NCI-H187 treated with DMSO at 0.1 percent for 48 hours (cell line): ENCODE measurements around the gene ATF6.
"Not testable (repeated sequence)": the region's sequence is repeated elsewhere in the genome, so short reads cannot be mapped to it uniquely, and the experiment has no call there.

ENCODE experiments used
- DNase-seq: peaks from one replicate; lab custom pipeline; 2025; lab: John Stamatoyannopoulos, UW

Gene ATF6

DNA sequence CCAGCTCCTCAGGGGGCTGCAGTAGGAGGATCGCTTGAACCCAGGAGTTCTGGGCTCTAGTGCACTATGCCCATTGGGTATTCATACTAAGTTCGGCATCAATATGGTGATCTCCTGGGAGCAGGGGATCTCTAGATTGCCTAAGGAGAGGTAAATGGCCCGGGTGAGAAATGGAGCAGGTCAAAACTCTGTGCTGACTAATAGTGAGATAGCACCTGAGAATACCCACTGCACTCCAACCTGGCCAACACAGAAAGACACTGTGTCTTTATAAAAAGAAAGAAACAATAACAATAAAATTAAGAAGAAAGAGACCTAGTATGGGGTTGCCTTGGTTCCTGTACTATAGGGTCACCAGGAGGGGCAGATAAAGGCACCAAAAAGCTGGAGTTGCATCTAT lies 30.3 kb upstream of the ATF6 start:
- no peak for DNase-seq

DNA sequence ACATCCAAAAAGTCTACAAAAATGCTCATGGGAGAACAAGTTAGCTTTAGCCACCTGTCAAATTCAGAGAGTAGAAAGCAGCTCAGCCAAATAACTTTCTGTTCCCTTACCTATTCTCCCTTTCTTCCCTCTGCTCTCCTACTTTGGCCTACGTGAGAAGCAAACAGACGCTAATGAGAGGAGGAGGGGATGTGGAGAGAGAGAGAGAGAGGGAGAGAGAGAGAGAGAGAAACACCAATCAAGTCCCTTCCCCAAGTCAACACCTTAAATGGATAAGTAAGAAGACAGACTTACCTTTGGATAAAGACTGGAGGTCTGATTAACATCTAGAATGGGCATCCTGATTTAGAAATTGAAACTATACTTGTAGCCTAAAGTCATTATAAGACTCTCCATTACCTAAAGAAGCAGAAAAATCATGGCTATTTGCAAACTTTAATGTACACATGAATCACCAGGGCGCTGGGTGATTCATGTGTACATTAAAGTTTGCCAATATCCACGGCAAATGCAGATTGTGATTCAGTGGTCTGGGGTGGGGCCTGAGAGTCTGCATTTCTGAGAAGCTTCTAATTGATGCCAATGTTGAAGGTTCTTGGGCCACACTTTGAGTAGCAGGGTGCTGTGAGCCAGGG lies 29.7 kb upstream of the ATF6 start:
- DNase-seq = no peak

DNA sequence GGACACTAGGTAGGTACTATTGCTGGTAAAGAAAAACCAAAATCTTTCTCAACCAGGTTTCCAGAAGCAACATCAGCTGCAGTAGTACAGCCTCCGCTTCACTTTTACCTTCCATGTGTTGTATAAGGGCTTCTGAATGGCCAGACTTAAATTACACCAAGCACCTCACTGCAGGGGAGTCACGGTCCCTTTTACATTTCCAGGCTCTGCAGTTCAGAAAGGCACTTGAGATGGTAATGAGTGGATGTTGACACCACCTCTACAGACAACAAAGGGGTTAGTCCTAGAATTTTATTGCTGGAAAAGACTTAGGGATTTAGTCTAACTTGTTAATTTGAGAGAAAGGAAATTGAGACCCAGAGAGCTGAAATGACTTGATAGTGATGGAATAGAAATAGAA lies 28.5 kb upstream of the ATF6 start:
- DNase-seq = peak; percentile 38

DNA sequence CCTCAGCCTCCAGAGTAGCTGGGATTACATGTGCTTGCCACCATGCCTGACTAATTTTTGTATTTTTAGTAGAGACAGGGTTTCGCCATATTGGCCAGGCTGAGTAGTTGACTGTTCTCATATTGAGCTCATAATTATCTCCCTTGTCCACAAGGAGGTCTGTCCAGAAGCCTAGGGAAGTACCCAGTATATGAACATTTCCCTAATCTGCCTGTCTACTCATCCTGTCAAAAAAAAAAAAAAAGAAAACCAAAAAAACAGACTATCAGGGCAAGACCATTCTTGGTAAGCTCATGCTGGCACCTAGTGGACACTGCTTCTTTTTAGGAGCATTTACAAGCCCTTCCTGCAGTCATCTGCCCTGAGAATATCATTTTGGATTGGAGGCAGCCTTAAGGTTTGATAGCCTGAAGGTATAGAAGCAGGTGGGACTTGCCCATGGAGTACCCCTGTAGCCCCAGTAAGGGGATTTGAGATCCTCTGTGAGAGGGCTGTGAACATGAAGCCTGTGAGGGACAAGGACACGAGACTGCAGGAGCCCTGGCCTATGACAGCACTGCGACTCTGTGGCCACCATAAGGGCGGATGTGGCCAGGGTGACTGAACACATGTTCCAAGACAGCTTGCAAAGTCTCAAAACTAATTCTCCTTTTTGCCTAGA lies 27.4 kb upstream of the ATF6 start:
- no peak for DNase-seq

DNA sequence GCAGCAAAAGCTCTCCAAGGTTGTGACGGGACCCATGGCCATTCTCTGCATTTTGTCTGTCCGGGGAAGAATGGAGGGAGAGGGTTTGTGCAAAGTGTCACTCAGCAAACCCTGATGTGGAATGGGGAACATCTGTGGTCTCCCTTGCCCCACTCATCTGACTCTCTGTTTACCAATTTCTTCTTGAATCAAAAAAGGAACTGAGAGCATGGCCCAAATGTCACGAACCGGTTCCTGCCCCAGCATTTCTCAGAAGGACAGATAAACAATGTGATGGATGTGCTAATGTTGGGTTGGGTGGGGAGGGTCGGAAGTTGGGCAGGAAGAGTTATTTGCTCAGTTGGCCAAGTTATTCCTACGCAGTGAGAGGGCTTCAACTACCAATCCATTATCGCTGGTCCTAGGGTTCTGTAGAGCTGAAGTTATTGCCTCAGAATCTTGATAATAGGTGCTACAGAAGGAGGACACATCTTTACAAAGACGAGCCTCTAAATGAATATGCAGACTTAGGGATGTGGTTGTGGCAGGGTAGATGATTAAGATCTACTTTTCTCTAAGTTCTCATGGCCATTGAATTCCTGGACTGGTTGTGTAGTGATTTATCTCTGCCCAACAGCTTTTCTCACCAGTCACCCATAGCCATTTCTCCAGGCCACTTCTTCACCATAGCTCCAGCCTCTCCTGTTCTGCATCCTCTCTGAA lies 26.1 kb upstream of the ATF6 start:
- no peak for DNase-seq

DNA sequence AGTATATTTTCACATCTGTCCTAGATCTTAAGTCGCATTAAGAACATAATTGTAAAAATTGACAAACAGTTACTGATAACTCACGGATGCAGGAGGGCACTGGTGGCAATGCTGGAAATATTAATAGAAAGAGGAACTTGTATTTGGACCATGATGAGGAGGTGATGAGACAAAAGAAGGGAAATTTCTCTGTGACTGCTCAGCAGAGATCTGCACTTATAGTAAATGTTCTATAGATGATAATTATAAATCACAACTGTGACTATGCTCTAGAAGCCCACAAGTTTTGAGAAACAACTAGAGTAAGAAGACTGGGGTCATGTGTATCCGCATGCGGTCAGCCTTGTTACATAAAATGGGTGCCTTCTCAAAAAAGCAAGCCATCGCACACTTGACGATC lies 25.2 kb upstream of the ATF6 start:
- no peak for DNase-seq

DNA sequence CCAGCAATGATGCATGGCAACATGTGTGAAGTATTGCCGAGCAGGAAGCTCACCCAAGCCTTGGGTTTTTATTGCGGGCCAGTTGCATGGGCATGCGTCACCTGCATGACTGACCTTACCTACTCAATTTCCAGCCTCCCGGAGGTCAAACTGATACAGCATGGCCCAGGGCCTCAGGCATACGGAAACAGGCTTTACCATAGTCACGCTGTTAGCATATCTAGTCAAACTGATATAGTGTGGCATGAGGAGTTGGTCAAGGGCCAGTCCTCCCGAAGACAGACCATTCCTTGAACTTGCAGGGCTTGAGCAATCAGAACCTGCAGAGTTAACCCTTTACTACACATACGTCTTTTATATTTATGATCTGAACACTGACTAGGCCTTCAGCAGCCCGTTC lies 22.9 kb upstream of the ATF6 start:
- DNase-seq = no peak

DNA sequence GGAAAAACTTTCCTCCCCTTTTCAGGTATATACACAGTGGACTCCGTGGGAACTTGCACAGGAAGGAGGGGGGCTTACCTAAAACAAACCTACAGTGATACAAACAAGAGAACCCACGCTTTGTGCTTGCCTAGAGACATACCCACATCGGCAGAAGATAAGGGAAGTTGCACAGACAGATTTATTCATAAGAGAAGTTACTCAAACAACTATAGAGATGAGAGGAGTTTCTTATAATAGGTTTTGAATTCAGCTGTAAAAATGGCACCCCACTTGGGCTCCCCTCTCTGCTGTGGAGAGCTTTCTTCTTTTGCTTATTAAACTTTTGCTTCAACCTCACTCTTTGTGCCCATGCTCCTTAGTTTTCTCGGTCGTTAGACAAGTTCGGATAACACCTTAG lies 18.3 kb upstream of the ATF6 start:
- no peak for DNase-seq

DNA sequence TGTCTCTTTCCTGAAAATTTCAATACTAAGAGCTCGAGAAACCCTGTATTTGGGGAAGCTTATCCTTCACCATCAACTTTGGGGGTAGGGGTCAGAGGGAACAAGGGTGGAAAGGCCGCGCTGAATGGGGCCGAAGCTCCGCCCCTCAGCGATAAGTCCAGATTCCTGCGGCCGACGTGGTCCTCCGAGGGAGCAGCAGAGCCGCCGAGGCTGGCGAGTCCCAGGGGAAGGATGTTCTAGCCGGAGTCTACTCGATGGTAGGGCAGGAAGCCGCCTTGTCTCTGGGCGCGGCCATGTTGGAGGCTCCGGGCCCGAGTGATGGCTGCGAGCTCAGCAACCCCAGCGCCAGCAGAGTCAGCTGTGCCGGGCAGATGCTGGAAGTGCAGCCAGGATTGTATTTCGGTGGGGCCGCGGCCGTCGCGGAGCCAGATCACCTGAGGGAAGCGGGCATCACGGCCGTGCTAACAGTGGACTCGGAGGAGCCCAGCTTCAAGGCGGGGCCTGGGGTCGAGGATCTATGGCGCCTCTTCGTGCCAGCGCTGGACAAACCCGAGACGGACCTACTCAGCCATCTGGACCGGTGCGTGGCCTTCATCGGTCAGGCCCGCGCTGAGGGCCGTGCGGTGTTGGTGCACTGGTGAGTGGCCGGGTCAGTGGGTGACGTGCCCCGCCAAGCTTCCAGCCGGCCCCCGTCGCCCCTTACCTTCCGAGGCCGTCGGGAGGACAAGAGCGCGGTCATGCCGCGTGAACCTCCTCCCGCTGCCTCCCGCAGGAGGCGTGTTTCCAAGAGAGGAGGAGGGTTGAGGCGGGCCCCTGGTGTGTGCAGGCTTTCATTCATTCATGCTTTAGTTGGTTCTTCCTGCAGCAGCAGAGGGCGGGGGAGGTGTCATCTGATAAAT lies 16.4 kb upstream of the ATF6 start, which contains the start of gene DUSP12:
DUSP12 (plus strand) TSS at position 278 of the 899 bp plus-strand sequence; CDS start at position 294, 16 bp downstream.
- peak; percentile 97 for DNase-seq

DNA sequence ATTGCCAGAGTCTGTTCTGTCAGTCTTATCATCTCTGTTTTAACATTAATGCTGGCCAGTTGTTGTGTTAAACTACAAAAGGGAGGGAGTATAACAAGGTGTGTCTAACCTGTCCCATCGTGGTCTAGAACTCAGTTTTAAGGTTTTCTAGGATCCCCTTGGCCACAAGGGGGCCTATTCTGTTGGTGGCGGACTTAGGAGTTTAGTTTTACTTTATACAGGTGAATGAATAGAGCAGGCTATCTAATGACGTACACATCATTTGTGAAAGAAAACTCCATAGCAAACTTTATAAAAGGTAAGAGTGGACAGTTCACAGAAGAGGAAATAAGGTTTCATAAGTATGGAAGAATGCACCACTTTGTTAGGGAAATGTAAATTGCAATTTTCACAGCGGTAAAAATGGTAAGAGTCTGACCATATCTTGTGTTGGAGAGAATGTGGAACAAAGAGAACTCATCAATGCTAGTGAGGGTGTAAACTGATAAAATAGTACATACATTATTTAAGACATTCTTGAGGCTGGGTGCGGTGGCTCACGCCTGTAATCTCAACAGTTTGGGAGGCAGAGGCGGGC lies 2.5 kb upstream of the ATF6 start:
- DNase-seq = no peak

DNA sequence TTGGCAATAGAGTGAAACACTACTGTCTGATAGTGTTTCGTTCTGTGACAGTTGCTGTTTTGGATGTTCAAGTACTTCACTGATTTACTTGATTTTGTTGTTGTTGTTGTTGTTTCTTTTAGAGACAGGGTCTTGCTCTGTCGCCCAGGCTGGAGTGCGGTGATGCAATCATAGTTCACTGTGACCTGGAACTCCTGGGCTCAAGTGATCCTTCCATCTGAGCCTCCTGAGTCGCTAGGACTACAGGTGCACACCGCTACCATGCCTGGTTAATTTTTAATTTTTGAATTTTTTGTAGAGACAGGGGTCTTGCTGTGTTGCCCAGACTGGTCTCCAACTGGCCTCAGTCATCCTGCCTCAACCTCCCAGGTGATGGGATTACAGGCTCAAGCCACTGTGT lies 2.3 kb downstream of the ATF6 start:
- no peak for DNase-seq

DNA sequence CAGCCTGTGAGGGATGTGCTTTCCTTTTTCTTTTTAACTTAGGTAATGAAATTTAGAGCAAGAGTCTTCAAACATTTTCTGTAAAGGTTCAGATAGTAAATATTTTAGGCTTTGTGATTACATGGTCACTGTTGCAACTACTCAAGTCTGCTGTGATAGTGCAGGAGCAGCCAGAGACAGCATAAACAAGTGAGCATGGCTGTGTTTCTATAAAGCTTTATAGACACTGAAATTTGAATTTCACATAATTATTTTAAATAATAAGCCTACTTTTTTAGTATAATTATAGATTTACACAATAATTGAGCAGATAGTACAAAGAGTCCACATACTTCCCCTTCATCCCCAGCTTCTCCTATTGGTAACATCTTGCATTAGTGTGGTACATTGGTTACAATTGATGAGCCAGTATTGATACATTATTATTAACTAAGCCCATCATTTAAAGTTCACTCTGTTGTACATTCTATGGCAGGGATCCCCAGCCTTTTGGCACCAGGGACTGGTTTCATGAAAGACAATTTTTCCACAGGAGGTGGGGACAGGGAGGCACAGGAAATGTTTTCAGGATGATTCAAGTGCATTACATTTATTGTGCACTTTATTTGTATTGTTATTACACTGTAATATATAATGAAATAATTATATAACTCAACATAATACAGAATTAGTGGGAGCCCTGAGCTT lies 3.0 kb downstream of the ATF6 start:
- no peak for DNase-seq

DNA sequence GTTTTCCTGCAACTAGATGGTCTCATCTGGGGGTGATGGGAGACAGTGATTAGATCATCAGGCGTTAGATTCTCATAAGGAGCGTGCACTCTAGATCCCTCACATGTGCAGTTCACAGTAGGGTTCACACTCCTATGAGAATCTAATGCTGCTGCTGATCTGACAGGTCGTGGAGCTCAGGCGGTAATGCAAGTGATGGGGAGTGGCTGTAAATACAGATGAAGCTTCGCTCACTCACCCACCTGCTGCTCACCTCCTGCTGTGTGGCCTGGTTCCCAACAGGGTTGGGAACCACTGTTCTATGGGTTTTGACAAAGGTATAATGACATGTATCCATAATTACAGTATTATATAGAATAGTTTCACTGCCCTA lies 3.5 kb downstream of the ATF6 start:
- DNase-seq = not testable (repeated sequence)

DNA sequence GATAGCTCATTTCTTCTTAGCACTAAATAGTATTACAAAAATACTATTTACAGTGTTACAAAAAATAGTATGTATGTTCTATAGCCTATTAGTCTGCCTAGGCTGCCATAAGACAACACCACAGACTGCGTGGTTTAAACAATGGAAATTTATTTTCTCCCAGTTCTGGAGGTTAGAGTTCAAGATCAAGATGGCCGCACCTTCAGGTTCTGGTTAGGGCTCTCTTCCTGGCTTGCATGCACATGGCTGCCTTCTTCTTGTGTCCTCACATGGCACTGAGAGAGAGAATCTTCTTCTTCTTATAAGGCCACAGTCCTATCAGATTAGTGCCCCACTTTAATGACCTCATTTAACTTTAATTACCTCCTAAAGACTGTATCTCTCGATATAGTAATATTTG lies 4.1 kb downstream of the ATF6 start:
- DNase-seq = no peak

DNA sequence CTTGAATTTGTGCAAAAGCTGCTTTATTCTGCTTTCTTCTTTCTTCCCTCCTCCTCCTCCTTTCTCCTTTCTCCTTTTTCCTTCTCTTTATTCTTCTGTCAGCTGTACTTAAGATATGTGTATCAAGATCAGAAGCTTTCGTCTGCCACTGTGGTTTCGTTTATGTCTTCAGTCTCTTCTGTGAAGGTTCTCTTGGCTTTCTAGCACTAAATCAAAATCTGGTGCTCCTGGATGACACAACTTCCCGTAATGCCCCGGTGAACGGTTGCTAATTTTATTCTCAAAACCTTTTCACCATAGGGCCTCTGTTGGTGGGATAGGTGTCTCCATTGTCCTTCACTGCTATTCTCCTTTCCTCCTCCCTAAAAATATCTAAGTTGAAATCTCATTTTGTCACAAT lies 5.0 kb downstream of the ATF6 start:
- DNase-seq = no peak

DNA sequence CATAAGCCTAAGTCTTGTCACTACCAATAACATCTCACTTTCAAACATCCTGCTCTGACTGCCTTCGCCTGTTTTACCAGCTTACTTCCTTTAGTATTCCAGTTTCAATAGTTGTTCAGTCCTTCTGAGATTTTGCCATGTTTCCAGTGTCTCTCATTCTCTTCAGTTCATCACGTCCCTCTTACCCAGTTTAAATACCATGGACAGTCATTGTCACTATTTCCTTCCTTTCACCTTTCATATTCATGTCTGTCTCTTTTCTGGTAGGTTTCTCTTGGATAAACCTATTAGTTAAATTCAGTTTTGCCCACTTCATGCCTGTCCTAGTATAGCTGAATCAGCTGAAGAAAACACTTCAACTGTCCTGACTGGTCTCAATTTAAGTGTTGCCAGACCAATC lies 5.9 kb downstream of the ATF6 start:
- no peak for DNase-seq

DNA sequence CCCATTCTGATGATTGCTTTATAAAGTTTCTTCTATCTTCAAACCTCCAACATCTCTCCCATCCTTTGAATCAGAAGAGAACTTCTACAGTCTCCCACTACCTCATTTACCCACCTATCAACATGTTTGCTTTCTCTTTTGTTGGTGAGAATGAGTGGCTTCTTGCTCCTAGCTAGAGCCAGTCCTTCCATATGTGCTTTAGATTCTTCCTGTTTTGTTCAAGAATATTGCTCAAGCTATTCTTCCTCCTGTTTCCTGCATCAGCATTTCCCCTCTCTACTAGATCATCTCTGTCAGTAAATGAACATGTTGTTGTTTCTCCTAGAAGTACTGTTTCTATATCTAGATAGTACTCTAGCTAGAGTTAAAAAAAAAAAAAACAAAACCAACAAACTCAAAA lies 6.3 kb downstream of the ATF6 start:
- no peak for DNase-seq

DNA sequence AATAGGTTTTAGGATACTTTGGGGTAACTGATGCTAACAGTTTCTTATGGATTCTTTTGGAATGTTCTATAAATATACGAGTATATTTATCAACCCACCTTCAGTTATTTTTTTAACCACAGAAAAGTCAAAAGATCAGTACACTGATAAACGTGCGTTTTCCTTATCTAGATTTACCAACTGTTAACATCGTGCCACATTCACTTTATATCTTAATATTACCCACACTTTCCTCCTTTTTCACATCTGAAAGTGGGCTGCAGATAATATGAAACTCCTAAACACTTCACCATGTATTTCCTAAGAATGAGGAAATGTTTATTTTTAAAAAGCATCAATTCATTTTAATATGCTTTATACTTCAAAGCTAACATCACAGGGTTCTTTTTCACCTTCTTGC lies 7.7 kb downstream of the ATF6 start:
- no peak for DNase-seq

DNA sequence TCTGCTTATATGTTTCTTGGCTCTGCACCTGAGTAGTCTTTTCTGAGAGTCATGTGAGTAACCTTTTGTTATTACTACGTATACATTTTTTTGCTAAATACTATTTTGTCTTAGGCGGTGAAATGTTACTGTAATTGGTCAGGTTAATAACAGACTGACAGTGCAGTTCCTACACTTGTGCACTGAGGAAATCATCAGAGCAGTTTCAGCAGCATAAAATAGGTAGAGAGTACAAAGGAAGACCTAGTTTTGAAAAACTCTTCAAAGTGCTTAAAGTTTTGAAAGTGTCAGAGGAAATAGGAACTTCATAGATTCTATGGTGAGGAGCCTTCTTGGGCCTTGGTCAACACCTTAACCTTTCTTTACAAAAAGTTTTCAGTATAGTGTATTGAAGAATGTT lies 11.1 kb downstream of the ATF6 start:
- DNase-seq = no peak

DNA sequence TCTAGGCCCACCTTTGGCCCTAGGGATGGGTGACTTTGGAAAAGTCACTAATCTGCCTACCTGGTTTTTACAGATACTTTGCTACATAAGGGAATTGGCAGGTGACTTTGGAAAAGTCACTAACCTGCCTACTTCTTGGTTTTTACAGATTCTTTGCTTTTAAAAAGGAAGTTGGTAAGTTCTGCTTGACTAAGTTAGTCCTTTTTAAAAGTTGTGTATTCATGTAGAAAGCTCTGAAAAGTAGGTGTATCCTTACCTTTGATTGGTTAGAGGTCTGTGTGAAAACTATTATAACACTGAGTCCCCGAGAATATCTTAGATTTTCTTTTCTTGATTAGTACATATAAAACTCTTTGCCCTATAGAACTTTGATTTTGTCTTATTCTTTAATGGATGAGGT lies 12.4 kb downstream of the ATF6 start:
- DNase-seq = no peak

DNA sequence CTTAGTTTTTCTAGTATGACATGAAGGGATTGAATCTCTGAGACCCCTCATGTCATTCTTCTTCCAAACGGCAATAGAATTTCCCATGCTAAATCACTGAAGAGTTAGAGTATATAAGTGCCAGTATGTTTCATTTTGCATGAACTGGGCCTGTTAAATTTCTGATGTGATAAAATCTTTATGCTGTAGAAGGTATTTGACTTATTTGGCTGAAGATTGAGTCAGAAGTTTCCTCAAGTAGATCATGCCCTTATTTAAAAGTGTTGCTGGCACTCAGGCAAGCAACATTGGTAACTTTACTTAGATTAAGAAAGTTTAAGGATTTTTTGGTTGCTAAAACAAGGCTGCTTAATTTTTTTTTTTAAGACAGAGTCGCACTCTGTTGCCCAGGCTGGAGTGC lies 13.3 kb downstream of the ATF6 start:
- no peak for DNase-seq

DNA sequence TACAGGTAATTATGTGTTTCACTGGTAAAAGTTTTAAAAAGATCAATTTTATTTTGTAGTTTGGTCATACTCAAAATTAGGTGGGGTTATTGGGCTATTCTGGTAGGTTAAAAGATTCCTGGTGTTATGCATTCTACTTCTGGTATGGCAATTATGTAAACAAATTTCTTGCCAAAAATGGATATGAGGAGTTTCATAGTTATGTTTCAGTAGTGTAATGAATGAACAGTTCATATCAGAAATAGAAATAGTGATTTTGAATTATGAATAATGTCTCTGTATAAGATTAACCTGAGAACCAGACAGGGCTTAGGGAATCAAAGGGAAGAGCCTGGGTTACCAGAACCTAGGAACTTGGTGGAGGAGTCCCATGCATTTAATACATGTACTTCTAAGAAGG lies 15.9 kb downstream of the ATF6 start:
- no peak for DNase-seq
